Measurements from ENCODE around the gene MDN1.
"Not testable (repeated sequence)": the region's sequence is repeated elsewhere in the genome, so short reads cannot be mapped to it uniquely, and the experiment has no call there.

The MDN1 gene

GRCh38 chr6:89786970-89787369 is 32.6 kb downstream of the MDN1 start:
- no peak for FAIRE-seq
- no peak for DNase-seq (ENCODE audit: insufficient read length)
- TF ChIP-seq POLR2A (IDR thresholded peaks at IDR 0.05; ENCODE audit: low read depth, low read length) (no peak), POLR2AphosphoS5 (IDR thresholded peaks at IDR 0.05; ENCODE audit: low read depth, low read length) (no peak), TAF1 (IDR thresholded peaks at IDR 0.05; ENCODE audit: borderline replicate concordance, low read depth, low read length) (no peak)

DNA sequence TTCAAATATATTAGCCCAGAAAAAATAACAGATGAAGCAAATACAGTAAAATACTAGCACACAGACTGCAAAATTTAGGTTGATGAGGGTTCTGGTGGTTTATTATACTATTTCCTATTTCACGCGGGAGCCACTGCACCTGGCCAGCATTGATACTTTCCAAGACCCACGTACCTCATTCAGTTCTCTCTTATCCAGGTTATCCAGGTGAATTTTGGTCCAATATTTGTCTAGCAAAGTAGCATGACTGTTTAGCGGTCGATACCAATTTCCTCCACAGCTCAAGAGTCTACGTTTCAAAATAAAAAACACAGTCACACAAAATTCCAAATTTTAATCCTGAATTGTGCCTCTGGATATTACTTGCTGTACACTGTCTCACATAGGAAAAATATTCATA is 34.8 kb downstream of the MDN1 start:
- DNase-seq (ENCODE audit: insufficient read length), result no peak
- no peak for TF ChIP-seq POLR2AphosphoS5 (IDR thresholded peaks at IDR 0.05; ENCODE audit: low read depth, low read length)
- TF ChIP-seq TAF1 (IDR thresholded peaks at IDR 0.05; ENCODE audit: borderline replicate concordance, low read depth, low read length), result no peak
- TF ChIP-seq POLR2A (IDR thresholded peaks at IDR 0.05; ENCODE audit: low read depth, low read length), result no peak
- no peak for FAIRE-seq

DNA sequence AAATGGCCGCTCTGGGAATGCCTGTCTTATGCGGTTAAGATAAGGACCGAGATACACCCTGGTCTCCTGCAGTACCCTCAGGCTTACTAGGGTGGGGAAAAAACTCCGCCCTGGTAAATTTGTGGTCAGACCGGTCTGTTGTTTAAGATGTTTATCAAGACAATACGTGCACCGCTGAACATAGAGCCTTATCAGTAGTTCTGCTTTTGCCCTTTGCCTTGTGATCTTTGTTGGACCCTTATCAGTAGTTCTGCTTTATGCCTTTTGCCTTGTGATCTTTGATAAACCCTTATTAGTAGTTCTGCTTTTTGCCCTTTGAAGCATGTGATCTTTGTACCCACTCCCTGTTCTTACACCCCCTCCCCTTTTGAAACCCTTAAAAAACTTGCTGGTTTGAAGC is 36.3 kb downstream of the MDN1 start:
- not testable (repeated sequence) for DNase-seq (ENCODE audit: insufficient read length); FAIRE-seq

DNA sequence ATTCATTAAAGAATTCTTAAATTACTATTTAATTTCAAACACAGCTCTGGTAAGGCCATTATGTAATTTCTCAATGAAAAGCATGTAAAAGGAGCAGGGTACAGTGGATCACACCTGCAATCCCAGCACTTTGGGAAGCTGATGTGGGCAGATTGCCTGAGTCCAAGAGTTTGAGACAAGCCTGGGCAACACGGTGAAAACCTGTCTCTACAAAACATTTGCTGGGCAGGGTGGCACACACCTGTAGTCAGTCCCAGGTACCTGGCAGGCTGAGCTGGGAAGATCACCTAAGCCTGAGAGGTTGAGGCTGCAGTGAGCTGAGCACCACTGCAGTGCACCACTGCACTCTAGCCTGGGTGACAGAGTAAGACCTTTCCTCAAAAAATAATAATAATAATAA is 37.4 kb downstream of the MDN1 start:
- FAIRE-seq (no peak), DNase-seq (ENCODE audit: insufficient read length) (no peak)
- TF ChIP-seq POLR2A (IDR thresholded peaks at IDR 0.05; ENCODE audit: low read depth, low read length), result no peak
- no peak for TF ChIP-seq POLR2AphosphoS5 (IDR thresholded peaks at IDR 0.05; ENCODE audit: low read depth, low read length)
- TF ChIP-seq TAF1 (IDR thresholded peaks at IDR 0.05; ENCODE audit: borderline replicate concordance, low read depth, low read length), result no peak

DNA sequence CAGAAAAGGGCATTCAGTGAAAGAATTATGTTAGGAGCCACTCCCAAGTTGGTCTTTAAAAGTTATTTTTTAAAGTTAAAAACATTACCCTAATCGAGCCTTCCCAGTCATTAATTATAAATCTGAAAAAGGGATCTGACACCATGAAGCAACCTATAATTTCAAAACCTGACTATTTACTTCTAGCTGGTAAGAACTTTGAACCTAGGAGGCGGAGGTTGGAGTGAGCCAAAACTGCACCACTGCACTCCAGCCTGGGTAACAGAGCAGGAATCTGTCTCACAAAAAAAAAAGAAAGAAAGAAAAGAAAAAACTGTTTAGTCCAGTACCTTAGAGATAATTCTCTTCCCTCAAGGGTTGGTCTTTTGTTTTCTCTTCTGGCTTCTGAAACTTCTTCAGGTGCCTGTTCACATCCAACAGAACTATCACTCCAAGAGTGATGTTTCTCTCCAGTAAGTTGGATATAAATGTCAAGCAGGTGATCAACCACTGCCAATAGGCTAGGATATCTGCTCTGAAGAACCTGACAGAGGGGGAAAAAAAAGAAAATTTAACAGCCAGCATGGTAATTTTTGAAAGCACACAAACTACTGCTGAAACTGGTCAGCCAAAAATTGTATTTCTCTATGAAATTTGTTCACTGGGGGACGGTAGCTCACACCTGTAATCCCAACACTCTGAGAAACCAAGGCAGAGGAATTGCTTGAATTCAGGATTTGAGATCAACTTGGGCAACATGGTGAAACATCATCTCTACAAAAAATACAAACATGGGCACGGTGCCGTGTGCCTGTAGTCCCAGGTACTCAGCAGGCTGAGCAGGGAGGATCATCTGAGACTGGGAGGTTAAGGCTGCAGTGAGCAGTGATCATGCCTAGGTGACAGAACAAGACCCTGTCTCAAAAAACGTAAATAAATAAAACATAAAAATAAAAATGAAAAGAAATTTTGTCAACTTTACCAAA is 38.2 kb downstream of the MDN1 start:
- no peak for DNase-seq (ENCODE audit: insufficient read length)
- TF ChIP-seq POLR2A (IDR thresholded peaks at IDR 0.05; ENCODE audit: low read depth, low read length) (no peak), TAF1 (IDR thresholded peaks at IDR 0.05; ENCODE audit: borderline replicate concordance, low read depth, low read length) (no peak), POLR2AphosphoS5 (IDR thresholded peaks at IDR 0.05; ENCODE audit: low read depth, low read length) (no peak)
- peak; percentile 44 for FAIRE-seq

- no peak for DNase-seq (ENCODE audit: insufficient read length)
- no peak for FAIRE-seq
- TF ChIP-seq POLR2AphosphoS5 (IDR thresholded peaks at IDR 0.05; ENCODE audit: low read depth, low read length) (no peak), TAF1 (IDR thresholded peaks at IDR 0.05; ENCODE audit: borderline replicate concordance, low read depth, low read length) (no peak), POLR2A (IDR thresholded peaks at IDR 0.05; ENCODE audit: low read depth, low read length) (no peak)
These were observed 42.1 kb downstream of the MDN1 start for GRCh38 chr6:89777455-89777854.

GRCh38 chr6:89776583-89777233 is 42.9 kb downstream of the MDN1 start:
- TF ChIP-seq POLR2A (IDR thresholded peaks at IDR 0.05; ENCODE audit: low read depth, low read length) (no peak), POLR2AphosphoS5 (IDR thresholded peaks at IDR 0.05; ENCODE audit: low read depth, low read length) (no peak), TAF1 (IDR thresholded peaks at IDR 0.05; ENCODE audit: borderline replicate concordance, low read depth, low read length) (no peak)
- FAIRE-seq (no peak), DNase-seq (ENCODE audit: insufficient read length) (no peak)

GRCh38 chr6:89775150-89775549 is 44.4 kb downstream of the MDN1 start:
- DNase-seq (ENCODE audit: insufficient read length), result no peak
- FAIRE-seq, result no peak
- TF ChIP-seq POLR2A (IDR thresholded peaks at IDR 0.05; ENCODE audit: low read depth, low read length), result no peak
- no peak for TF ChIP-seq TAF1 (IDR thresholded peaks at IDR 0.05; ENCODE audit: borderline replicate concordance, low read depth, low read length)
- no peak for TF ChIP-seq POLR2AphosphoS5 (IDR thresholded peaks at IDR 0.05; ENCODE audit: low read depth, low read length)

DNA sequence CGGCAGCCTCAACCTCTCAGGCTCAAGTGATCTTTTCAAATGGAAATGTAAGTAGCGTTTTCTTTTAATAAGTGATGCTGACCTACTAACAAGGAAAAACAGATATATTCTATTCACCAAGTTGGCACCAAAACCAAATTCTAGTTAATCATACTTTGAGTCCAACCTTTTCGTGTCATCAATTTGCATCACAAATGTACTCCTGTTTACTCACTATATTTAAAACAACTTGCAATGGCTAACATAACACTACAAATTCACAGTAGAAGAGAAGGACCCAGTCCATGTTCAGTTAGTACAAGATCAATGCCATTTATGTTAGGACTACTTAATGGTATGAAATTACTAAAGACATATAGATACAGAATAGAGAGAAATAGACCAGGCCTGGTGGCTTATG is 50.0 kb downstream of the MDN1 start:
- TF ChIP-seq POLR2A (IDR thresholded peaks at IDR 0.05; ENCODE audit: low read depth, low read length) (no peak), POLR2AphosphoS5 (IDR thresholded peaks at IDR 0.05; ENCODE audit: low read depth, low read length) (no peak), TAF1 (IDR thresholded peaks at IDR 0.05; ENCODE audit: borderline replicate concordance, low read depth, low read length) (no peak)
- FAIRE-seq (no peak), DNase-seq (ENCODE audit: insufficient read length) (no peak)

- no peak for TF ChIP-seq POLR2AphosphoS5 (IDR thresholded peaks at IDR 0.05; ENCODE audit: low read depth, low read length)
- no peak for TF ChIP-seq POLR2A (IDR thresholded peaks at IDR 0.05; ENCODE audit: low read depth, low read length)
- TF ChIP-seq TAF1 (IDR thresholded peaks at IDR 0.05; ENCODE audit: borderline replicate concordance, low read depth, low read length), result no peak
- DNase-seq (ENCODE audit: insufficient read length) (no peak), FAIRE-seq (no peak)
These were observed 51.3 kb downstream of the MDN1 start for GRCh38 chr6:89768324-89768723.

GRCh38 chr6:89763550-89763949 is 56.0 kb downstream of the MDN1 start:
- TF ChIP-seq POLR2AphosphoS5 (IDR thresholded peaks at IDR 0.05; ENCODE audit: low read depth, low read length) (no peak), POLR2A (IDR thresholded peaks at IDR 0.05; ENCODE audit: low read depth, low read length) (no peak), TAF1 (IDR thresholded peaks at IDR 0.05; ENCODE audit: borderline replicate concordance, low read depth, low read length) (no peak)
- DNase-seq (ENCODE audit: insufficient read length) (no peak), FAIRE-seq (no peak)

GRCh38 chr6:89758830-89759229 is 60.8 kb downstream of the MDN1 start:
- FAIRE-seq (no peak), DNase-seq (ENCODE audit: insufficient read length) (no peak)
- TF ChIP-seq POLR2A (IDR thresholded peaks at IDR 0.05; ENCODE audit: low read depth, low read length) (no peak), TAF1 (IDR thresholded peaks at IDR 0.05; ENCODE audit: borderline replicate concordance, low read depth, low read length) (no peak), POLR2AphosphoS5 (IDR thresholded peaks at IDR 0.05; ENCODE audit: low read depth, low read length) (no peak)
